Melanocyte of skin (primary cell): ENCODE results near the gene LPA. TPM values are rescaled to one million over a fixed set of nuclear protein-coding genes. Genes with fewer than 3 reads are reported as not detected.

ENCODE experiments used
- total RNA-seq, 2 donors: library from RNA; depleted of rRNA; stranded (reverse); fragments of >200 nt; gene quantifications; 2 replicates each; pipeline ENCODE4 v1.2.3, GENCODE V29; 2012

Gene LPA
- total RNA-seq, result not detected

GRCh38 chr6:160664198-160664597, at the start of gene LPA:
TSS of gene LPA (minus strand) at chr6:160664275. CDS start at chr6:160664214, 61 bp downstream.

DNA sequence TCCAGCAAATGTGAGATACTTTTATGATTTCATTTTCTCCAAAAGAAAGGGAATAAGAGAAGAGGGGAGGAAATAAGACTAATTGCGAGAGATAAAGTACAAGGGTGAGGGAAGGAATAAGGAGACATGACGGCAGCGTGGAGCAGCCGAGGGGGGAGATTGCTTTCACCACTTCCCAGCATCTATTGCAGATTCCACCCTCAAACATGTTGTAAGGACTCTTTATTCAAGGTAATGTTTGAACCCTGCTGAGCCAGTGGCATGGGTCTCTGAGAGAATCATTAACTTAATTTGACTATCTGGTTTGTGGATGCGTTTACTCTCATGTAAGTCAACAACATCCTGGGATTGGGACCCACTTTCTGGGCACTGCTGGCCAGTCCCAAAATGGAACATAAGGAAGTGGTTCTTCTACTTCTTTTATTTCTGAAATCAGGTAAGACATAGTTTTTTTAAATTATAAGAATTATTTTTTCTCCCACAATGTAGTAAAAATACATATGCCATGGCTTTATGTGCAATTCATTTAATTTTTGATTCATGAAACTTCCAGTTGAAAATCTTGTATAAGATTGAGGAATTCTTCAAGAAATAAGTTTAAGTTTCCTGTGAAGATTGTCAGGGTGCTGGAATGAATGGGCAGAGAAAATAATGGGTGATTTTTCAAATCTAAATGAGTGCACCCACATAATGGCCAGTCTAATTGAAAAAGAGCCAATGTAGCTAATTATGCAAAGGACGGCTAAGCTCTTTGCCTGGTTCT, 38.0 kb upstream of the LPA start, which contains the start of gene PLG:
PLG (plus strand) TSS at position 327 of the 763 bp plus-strand sequence; CDS start at position 388, 61 bp downstream.

Other genes with a start within 250 kb of the LPA start
- not detected for gene PLG, start 38.0 kb upstream of the LPA start, total RNA-seq